ENCODE data around the gene PACC1. TPM values are rescaled to one million over a fixed set of nuclear protein-coding genes. Genes with fewer than 3 reads are reported as not detected.

PACC1 gene
- polyA plus RNA-seq, 1 experiment: 10.6 TPM

DNA sequence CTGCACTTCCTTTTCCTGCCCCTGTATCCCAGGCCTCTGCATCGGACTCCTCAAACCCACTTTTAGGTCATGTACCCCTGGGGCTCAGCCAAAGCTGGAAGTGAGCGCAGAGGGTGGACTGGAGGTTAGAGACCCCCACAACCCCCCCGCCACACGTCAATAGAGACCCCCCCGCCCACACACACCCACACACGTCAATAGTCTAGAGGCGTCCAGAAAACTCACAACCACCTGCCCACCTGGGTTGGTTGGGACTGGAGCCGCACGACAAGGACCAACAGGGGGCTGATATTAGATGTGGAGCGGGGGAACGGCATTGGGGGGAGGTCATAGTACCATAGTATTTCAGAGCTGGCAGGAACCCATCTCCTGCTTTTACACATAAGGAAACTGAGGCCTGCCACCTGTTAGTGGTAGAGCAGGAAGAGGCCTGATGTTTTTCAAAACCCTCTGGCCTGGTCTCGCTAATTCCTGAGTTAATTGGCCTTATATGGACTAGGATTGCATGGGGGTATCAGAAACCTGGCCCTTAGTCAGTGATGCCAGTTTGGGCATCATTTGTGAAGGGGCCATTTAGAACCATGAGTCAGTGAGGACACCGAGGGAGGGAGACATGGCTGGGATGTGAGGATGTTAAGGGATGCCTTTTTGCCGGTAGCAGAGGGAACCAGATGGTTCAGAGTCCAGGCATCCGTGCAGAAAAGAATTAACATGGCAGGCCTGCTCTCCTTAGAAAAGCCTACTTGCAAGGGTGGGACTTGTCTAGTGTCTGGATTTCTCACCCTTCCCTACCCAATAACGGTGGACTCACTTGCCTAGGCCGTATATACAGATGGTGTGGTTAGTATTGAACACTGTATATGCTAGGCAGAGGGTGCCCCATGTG lies 19.1 kb upstream of the PACC1 start:
- no peaks in the 10 kb centered on the region for H3K27me3 ChIP-seq (ENCODE audit: control insufficient read depth, insufficient read depth, low read length)
- POLR2A ChIA-PET: interaction anchor here (0.6 to 0.9 kb wide), 2 partner anchors 26 to 174 kb away, joined by 3 to 5 read pairs; partner anchors contain the start of gene ATF3
- peak overlapping the region; percentile 72 for H3K4me3 ChIP-seq (ENCODE audit: low read depth, low read length)
- DNase-seq (ENCODE audit: low read depth, low spot score): no peak
- no peak for TF ChIP-seq CTCF (IDR thresholded peaks at IDR 0.05; ENCODE audit: low read depth, low read length)
- CTCF ChIA-PET: interaction anchor here (0.7 to 1.4 kb wide), 2 partner anchors 22 to 381 kb away, joined by 8 to 12 read pairs; no protein-coding TSS in a partner anchor
- H3K9me3 ChIP-seq (ENCODE audit: control insufficient read depth, insufficient read depth, low read length): no peaks in the 10 kb centered on the region
- no peak overlapping the region for H3K27ac ChIP-seq (ENCODE audit: low read depth, low read length)

GRCh38 chr1:212432661-212433576 lies 18.2 kb upstream of the PACC1 start, which contains the start of gene NENF:
Gene NENF (plus strand): TSS chr1:212432920. CDS start chr1:212432944, 24 bp downstream.
- H3K27ac ChIP-seq (ENCODE audit: low read depth, low read length): no peak within 1 kb of the TSS
- ChIA-PET CTCF (interaction anchor here (0.7 to 1.4 kb wide), 4 partner anchors 23 to 398 kb away, joined by 3 to 8 read pairs (median 6); partner anchors contain the start of genes DTL and INTS7), POLR2A (interaction anchor here (0.6 to 0.9 kb wide), 2 partner anchors 25 to 175 kb away, joined by 3 to 5 read pairs; partner anchors contain the start of gene ATF3)
- H3K9me3 ChIP-seq (ENCODE audit: control insufficient read depth, insufficient read depth, low read length): no peaks in the 10 kb centered on the region
- DNase-seq (ENCODE audit: low read depth, low spot score): no peak
- H3K27me3 ChIP-seq (ENCODE audit: control insufficient read depth, insufficient read depth, low read length): no peaks in the 10 kb centered on the region
- H3K4me3 ChIP-seq (ENCODE audit: low read depth, low read length): peak within 1 kb of the TSS; percentile 72
- no peak for TF ChIP-seq CTCF (IDR thresholded peaks at IDR 0.05; ENCODE audit: low read depth, low read length)

- no peak overlapping the region for H3K27ac ChIP-seq (ENCODE audit: low read depth, low read length)
- ChIA-PET POLR2A (no interaction called here), CTCF (interaction anchor here (0.7 to 1.4 kb wide), 3 partner anchors 24 to 397 kb away, joined by 3 to 8 read pairs (median 5); partner anchors contain the start of genes DTL and INTS7)
- H3K27me3 ChIP-seq (ENCODE audit: control insufficient read depth, insufficient read depth, low read length): no peaks in the 10 kb centered on the region
- H3K4me3 ChIP-seq (ENCODE audit: low read depth, low read length): peak overlapping the region; percentile 72
- no peak for TF ChIP-seq CTCF (IDR thresholded peaks at IDR 0.05; ENCODE audit: low read depth, low read length)
- no peaks in the 10 kb centered on the region for H3K9me3 ChIP-seq (ENCODE audit: control insufficient read depth, insufficient read depth, low read length)
- no peak for DNase-seq (ENCODE audit: low read depth, low spot score)
These were observed 17.6 kb upstream of the PACC1 start for GRCh38 chr1:212432272-212432660.

DNA sequence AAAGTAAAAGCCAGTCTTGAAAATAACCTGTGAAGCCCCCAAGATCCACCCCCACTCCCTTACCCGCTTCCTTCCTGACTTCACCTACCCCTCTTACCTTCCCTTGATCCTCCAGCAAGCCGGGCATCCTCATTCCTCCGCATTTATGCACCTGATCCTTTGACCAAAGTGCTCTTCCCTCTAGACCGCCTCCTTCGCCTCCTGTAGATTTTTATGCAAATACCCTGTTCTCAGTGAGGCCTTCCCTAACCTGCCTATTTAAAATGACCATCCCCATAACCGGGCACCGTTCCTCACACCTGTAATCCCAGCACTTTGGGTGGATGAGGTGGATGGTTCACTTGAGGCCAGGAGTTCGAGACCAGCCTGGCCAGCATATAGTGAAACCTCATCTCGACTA lies 17.0 kb upstream of the PACC1 start:
- no peak for DNase-seq (ENCODE audit: low read depth, low spot score)
- POLR2A ChIA-PET: no interaction called here
- CTCF ChIA-PET: interaction anchor here (1.1 to 1.9 kb wide), 3 partner anchors 24 to 396 kb away, joined by 5 to 17 read pairs (median 8); partner anchors contain the start of genes DTL and INTS7
- Histone ChIP-seq H3K4me3 (ENCODE audit: low read depth, low read length) (no peak overlapping the region), H3K27ac (ENCODE audit: low read depth, low read length) (peak overlapping the region; percentile 31), H3K27me3 (ENCODE audit: control insufficient read depth, insufficient read depth, low read length) (peaks cover 1% of the 10 kb centered on the region), H3K9me3 (ENCODE audit: control insufficient read depth, insufficient read depth, low read length) (no peaks in the 10 kb centered on the region)
- TF ChIP-seq CTCF (IDR thresholded peaks at IDR 0.05; ENCODE audit: low read depth, low read length): no peak
